ENCODE data around the gene CEP250.

DNA sequence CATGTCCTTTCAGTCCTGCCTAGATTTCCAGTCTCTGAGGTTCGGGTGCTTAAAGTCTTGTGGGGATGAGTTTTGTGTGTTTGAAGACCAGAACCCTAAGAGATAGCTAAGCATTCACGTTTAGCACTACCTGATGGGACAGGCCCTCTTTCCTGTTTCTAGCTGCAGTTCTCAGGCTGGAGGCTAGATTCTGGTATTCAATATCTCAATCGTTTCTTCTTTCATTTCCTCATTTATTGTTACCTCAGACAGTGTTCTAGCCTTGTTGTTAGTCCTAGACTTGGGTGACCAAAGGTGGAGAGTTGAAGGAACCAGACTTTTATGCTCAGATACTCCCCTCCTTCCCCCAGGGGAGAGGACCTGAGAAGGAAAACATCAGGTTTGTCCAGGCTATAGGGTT is 16.8 kb downstream of the CEP250 start:
- TF ChIP-seq, protein P1, sequence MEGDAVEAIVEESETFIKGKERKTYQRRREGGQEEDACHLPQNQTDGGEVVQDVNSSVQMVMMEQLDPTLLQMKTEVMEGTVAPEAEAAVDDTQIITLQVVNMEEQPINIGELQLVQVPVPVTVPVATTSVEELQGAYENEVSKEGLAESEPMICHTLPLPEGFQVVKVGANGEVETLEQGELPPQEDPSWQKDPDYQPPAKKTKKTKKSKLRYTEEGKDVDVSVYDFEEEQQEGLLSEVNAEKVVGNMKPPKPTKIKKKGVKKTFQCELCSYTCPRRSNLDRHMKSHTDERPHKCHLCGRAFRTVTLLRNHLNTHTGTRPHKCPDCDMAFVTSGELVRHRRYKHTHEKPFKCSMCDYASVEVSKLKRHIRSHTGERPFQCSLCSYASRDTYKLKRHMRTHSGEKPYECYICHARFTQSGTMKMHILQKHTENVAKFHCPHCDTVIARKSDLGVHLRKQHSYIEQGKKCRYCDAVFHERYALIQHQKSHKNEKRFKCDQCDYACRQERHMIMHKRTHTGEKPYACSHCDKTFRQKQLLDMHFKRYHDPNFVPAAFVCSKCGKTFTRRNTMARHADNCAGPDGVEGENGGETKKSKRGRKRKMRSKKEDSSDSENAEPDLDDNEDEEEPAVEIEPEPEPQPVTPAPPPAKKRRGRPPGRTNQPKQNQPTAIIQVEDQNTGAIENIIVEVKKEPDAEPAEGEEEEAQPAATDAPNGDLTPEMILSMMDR (conservative IDR thresholded peaks at IDR 0.05; ENCODE audit: low read length): no peak
- no peak for TF ChIP-seq EZH2phosphoT487 (IDR thresholded peaks at IDR 0.05; ENCODE audit: borderline replicate concordance, low read depth, low read length)

All from OCI-LY7 (cell line).